Neural progenitor cell (in vitro differentiated cells): ENCODE results near the gene TTLL5. TPM values are rescaled to one million over a fixed set of nuclear protein-coding genes. Genes with fewer than 3 reads are reported as not detected.

Experiments used
- DNase-seq: peaks from one replicate; pipeline ENCODE4 v3.0.0-alpha.2; 2016; ENCODE audit warnings: low spot score
- H2AFZ ChIP-seq: fragments of 200-600 bp; sonication (generic); replicated peaks from 2 replicates; pipeline ENCODE4 v1.6.1; 2016; ENCODE audit warnings: antibody characterized with exemption
- H3F3A ChIP-seq: fragments of 200-600 bp; sonication (generic); 2 replicates; pipeline ENCODE4 v1.6.1; 2016; ENCODE audit warnings: antibody characterized with exemption, low read depth
- H3K27ac ChIP-seq: fragments of 200-600 bp; sonication (generic); 2 replicates; pipeline ENCODE4 v1.5.1; 2016; ENCODE audit warnings: mild to moderate bottlenecking
- H3K27me3 ChIP-seq: fragments of 200-600 bp; sonication (generic); 2 replicates; pipeline ENCODE4 v1.6.1; 2016; ENCODE audit warnings: mild to moderate bottlenecking, moderate library complexity
- H3K36me3 ChIP-seq: fragments of 200-600 bp; sonication (generic); 2 replicates; pipeline ENCODE4 v1.5.1; 2016
- H3K4me1 ChIP-seq: fragments of 200-600 bp; sonication (generic); 2 replicates; pipeline ENCODE4 v1.6.1; 2016; ENCODE audit warnings: mixed run types
- H3K4me2 ChIP-seq: fragments of 200-600 bp; sonication (generic); 2 replicates; pipeline ENCODE4 v1.6.1; 2016
- H3K4me3 ChIP-seq: fragments of 200-600 bp; sonication (generic); 2 replicates; pipeline ENCODE4 v1.5.1; 2016
- H3K79me2 ChIP-seq: fragments of 200-600 bp; sonication (generic); 2 replicates; pipeline ENCODE4 v1.6.1; 2016; ENCODE audit warnings: low read depth
- H3K9ac ChIP-seq: fragments of 200-600 bp; sonication (generic); 2 replicates; pipeline ENCODE4 v1.6.1; 2016
- H3K9me3 ChIP-seq: fragments of 200-600 bp; sonication (generic); 2 replicates; pipeline ENCODE4 v1.5.1; 2016; ENCODE audit warnings: low read depth
- H4K20me1 ChIP-seq: fragments of 200-600 bp; sonication (generic); 2 replicates; pipeline ENCODE4 v1.6.1; 2016; ENCODE audit warnings: low read depth
- H3K27ac Mint-ChIP-seq: 3 replicates; pipeline ENCODE4 v1.8.0; 2021; ENCODE audit warnings: mixed read lengths
- H3K27me3 Mint-ChIP-seq: 2 replicates; pipeline ENCODE4 v1.8.0; 2022; ENCODE audit warnings: low read depth, mild to moderate bottlenecking, inconsistent platforms, moderate library complexity, mixed read lengths; ENCODE audit not compliant: insufficient read depth
- H3K36me3 Mint-ChIP-seq: 3 replicates; pipeline ENCODE4 v1.8.0; 2021; ENCODE audit warnings: mixed read lengths
- H3K4me1 Mint-ChIP-seq: 3 replicates; pipeline ENCODE4 v1.8.0; 2021; ENCODE audit warnings: mixed read lengths
- H3K4me3 Mint-ChIP-seq: 3 replicates; pipeline ENCODE4 v1.8.0; 2021; ENCODE audit warnings: mild to moderate bottlenecking, moderate library complexity, mixed read lengths
- H3K9me3 Mint-ChIP-seq: 3 replicates; pipeline ENCODE4 v1.8.0; 2020; ENCODE audit warnings: mixed read lengths
- EZH2 ChIP-seq: fragments of 200-600 bp; sonication (generic); IDR thresholded peaks from 2 replicates; pipeline ENCODE4 v1.6.1; 2017; ENCODE audit warnings: antibody characterized with exemption, mild to moderate bottlenecking, moderate library complexity
- EZH2phosphoT487 ChIP-seq: fragments of 200-600 bp; sonication (generic); IDR thresholded peaks from 2 replicates; pipeline ENCODE4 v1.6.1; 2017; ENCODE audit warnings: antibody characterized with exemption
- total RNA-seq: library from RNA; depleted of rRNA; stranded (reverse); fragments of >200 nt; gene quantifications from 2 replicates; pipeline ENCODE4 v1.2.3, GENCODE V29; 2015; ENCODE audit warnings: low replicate concordance
- TF ChIP-seq, protein P1 (sequence below): fragments of 200-600 bp; sonication (generic); IDR thresholded peaks from 2 replicates; pipeline ENCODE4 v1.5.1; 2017; ENCODE audit warnings: antibody characterized with exemption, mild to moderate bottlenecking

Gene TTLL5
- total RNA-seq, 1 donor from 2014 or later = 61.4 TPM

DNA sequence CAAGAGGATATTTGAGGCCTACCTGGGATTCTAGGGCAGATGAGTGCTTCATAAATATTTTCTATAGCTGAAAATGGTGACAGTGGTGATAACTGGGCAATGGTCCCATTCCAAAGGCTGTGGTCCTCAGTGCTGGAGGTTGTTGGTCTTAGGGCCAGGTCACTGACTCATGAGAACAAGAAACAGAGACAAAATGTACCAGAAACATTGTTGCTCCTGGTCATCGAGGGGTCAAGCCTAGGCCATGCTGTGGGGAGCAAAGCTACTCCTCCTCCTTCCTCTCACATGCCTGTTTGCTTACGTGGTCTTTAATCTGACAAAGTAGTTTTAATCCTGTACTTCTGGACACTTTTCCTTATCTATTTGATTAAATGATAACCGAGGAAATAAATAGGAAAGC is 34.2 kb upstream of the TTLL5 start:
- peaks cover 11% of the 10 kb centered on the region for H3K4me1 Mint-ChIP-seq
- H3K9ac ChIP-seq = no peak overlapping the region

DNA sequence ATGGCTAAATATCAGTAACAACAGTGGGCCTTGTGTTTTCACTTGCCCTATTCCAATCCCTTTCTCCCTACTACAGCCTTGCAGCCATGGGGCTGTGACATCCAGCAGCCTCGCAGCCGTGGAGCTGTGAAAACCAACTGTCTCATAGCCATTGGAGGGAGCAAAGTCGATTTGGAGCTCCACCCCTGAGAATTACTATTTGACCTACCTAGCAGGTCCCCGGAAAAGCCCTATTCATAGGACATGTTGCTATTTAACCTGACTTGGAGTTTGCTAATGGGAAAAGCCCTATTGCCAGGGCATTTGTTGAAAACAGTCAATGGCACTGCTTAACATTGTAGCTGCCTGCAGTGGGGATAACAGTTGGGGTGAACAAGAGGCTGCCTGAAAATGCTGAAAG is 33.6 kb upstream of the TTLL5 start:
- H3K4me1 ChIP-seq = peaks cover 18% of the 10 kb centered on the region
- no peaks in the 10 kb centered on the region for H3K36me3 Mint-ChIP-seq
- no peak overlapping the region for H2AFZ ChIP-seq
- TF ChIP-seq, protein P1, sequence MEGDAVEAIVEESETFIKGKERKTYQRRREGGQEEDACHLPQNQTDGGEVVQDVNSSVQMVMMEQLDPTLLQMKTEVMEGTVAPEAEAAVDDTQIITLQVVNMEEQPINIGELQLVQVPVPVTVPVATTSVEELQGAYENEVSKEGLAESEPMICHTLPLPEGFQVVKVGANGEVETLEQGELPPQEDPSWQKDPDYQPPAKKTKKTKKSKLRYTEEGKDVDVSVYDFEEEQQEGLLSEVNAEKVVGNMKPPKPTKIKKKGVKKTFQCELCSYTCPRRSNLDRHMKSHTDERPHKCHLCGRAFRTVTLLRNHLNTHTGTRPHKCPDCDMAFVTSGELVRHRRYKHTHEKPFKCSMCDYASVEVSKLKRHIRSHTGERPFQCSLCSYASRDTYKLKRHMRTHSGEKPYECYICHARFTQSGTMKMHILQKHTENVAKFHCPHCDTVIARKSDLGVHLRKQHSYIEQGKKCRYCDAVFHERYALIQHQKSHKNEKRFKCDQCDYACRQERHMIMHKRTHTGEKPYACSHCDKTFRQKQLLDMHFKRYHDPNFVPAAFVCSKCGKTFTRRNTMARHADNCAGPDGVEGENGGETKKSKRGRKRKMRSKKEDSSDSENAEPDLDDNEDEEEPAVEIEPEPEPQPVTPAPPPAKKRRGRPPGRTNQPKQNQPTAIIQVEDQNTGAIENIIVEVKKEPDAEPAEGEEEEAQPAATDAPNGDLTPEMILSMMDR = no peak
- H3K9me3 ChIP-seq = no peaks in the 10 kb centered on the region
- no peaks in the 10 kb centered on the region for H3K9me3 Mint-ChIP-seq
- no peak overlapping the region for H3K27ac Mint-ChIP-seq
- H3K4me2 ChIP-seq = no peak overlapping the region
- H3K36me3 ChIP-seq = no peaks in the 10 kb centered on the region
- no peaks in the 10 kb centered on the region for H3K79me2 ChIP-seq
- H3F3A ChIP-seq = peaks cover 11% of the 10 kb centered on the region
- H3K4me3 ChIP-seq = no peak overlapping the region
- no peaks in the 10 kb centered on the region for H3K27me3 ChIP-seq
- no peaks in the 10 kb centered on the region for H4K20me1 ChIP-seq
- no peak overlapping the region for H3K27ac ChIP-seq
- peaks cover 2% of the 10 kb centered on the region for H3K27me3 Mint-ChIP-seq
- no peak for DNase-seq
- no peak overlapping the region for H3K9ac ChIP-seq
- no peak overlapping the region for H3K4me3 Mint-ChIP-seq
- peaks cover 11% of the 10 kb centered on the region for H3K4me1 Mint-ChIP-seq

More for the DNA sequence above, 34.2 kb upstream of the TTLL5 start:
- Histone ChIP-seq H2AFZ (no peak overlapping the region), H3K27me3 (no peaks in the 10 kb centered on the region), H3K27ac (no peak overlapping the region), H3K79me2 (no peaks in the 10 kb centered on the region), H3K4me2 (no peak overlapping the region), H3K4me1 (peaks cover 16% of the 10 kb centered on the region), H3K36me3 (no peaks in the 10 kb centered on the region), H3K4me3 (no peak overlapping the region), H3K9me3 (no peaks in the 10 kb centered on the region), H4K20me1 (no peaks in the 10 kb centered on the region), H3F3A (peaks cover 11% of the 10 kb centered on the region)
- H3K4me3 Mint-ChIP-seq = no peak overlapping the region
- no peaks in the 10 kb centered on the region for H3K9me3 Mint-ChIP-seq
- DNase-seq = no peak
- TF ChIP-seq EZH2phosphoT487 (no peak), EZH2 (no peak)
- TF ChIP-seq, protein P1 = no peak
- no peak overlapping the region for H3K27ac Mint-ChIP-seq
- H3K36me3 Mint-ChIP-seq = no peaks in the 10 kb centered on the region
- peaks cover 2% of the 10 kb centered on the region for H3K27me3 Mint-ChIP-seq

DNA sequence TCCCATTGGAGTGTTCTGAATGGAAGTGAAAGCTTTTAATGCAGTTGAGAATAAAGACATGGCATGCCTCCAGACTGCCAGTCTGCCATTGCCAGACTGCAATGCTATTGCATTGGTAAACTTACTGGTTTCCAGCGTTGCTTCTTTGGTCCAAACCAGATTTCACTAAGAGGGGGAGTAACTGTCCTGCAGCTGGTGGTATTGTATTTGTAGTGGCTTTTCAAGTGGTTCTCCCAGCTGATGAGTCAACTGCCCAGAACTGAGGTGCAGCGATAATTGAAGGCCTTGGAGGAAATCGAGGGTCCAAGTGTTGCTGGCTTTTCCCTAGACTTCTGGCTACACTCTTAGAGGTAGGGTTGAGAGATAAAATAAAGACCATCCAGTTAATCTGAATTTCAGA is 32.2 kb upstream of the TTLL5 start:
- Histone ChIP-seq H3K36me3 (no peaks in the 10 kb centered on the region), H3F3A (peaks cover 11% of the 10 kb centered on the region), H2AFZ (no peak overlapping the region), H3K9me3 (no peaks in the 10 kb centered on the region), H3K27me3 (no peaks in the 10 kb centered on the region), H3K4me3 (no peak overlapping the region), H3K27ac (no peak overlapping the region), H3K4me1 (peaks cover 24% of the 10 kb centered on the region), H3K9ac (no peak overlapping the region), H4K20me1 (no peaks in the 10 kb centered on the region), H3K4me2 (no peak overlapping the region), H3K79me2 (no peaks in the 10 kb centered on the region)
- DNase-seq = no peak
- Mint-ChIP-seq H3K36me3 (no peaks in the 10 kb centered on the region), H3K27ac (no peak overlapping the region), H3K9me3 (no peaks in the 10 kb centered on the region), H3K4me1 (peaks cover 15% of the 10 kb centered on the region), H3K4me3 (no peak overlapping the region), H3K27me3 (peaks cover 2% of the 10 kb centered on the region)
- TF ChIP-seq EZH2 (no peak), EZH2phosphoT487 (no peak)
- TF ChIP-seq, protein P1 = no peak
